Adrenal gland (tissue), 5 donors: ENCODE data around the gene VASP.

Source experiments
- POLR2A ChIP-seq, 2 donors: fragments of 450-650 bp; IDR thresholded peaks; one replicate each; pipeline ENCODE4 v1.6.1; 2017; ENCODE audit warnings: antibody characterized with exemption in 2 of 2, mild to moderate bottlenecking in 2 of 2, moderate library complexity in 1 of 2
- TF ChIP-seq, protein P1 (sequence below), 6 experiments: fragments of 450-650 bp in 4 of 6; fragments of 200-600 bp in 2 of 6; sonication (generic) in 1 of 6; IDR thresholded peaks; 1 replicate in 5 of 6; 2 replicates in 1 of 6; pipeline versions ENCODE4 v1.5.1 to v1.8.0; 2016 to 2021; ENCODE audit warnings: antibody characterized with exemption in 6 of 6, mild to moderate bottlenecking in 2 of 6, moderate library complexity in 1 of 6
- donor health status: DM: no; HTN: no; CAD: no.

DNA sequence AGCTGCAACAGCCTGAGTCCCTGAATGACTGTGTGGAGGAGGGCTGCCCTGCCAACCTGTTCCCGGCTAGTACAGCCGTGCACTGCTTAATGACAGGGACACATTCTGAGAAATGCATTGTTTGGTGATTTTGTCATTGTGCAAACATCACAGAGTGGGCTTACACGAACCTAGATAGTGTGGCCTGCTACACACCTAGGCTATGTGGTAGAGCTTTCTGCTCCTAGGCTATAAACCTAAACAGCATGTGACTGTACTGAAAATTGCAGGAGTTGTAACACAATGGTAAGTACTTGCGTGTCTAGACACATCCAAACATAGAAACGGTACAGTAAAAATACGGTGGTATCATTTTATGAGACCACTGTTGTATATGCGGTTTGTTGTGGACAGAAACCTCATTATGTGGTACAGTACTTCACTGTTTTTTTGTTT is 35.0 kb downstream of the VASP start:
- TF ChIP-seq, protein P1, sequence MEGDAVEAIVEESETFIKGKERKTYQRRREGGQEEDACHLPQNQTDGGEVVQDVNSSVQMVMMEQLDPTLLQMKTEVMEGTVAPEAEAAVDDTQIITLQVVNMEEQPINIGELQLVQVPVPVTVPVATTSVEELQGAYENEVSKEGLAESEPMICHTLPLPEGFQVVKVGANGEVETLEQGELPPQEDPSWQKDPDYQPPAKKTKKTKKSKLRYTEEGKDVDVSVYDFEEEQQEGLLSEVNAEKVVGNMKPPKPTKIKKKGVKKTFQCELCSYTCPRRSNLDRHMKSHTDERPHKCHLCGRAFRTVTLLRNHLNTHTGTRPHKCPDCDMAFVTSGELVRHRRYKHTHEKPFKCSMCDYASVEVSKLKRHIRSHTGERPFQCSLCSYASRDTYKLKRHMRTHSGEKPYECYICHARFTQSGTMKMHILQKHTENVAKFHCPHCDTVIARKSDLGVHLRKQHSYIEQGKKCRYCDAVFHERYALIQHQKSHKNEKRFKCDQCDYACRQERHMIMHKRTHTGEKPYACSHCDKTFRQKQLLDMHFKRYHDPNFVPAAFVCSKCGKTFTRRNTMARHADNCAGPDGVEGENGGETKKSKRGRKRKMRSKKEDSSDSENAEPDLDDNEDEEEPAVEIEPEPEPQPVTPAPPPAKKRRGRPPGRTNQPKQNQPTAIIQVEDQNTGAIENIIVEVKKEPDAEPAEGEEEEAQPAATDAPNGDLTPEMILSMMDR (IDR thresholded peaks at IDR 0.05): no peak
- TF ChIP-seq POLR2A (IDR thresholded peaks at IDR 0.05): no peak
